HG02852 (cell line): ENCODE data around the gene IRF7.
A peak's percentile ranks its signal among the peaks of the same experiment; 100 is the strongest.
"Not testable (repeated sequence)": the region's sequence is repeated elsewhere in the genome, so short reads cannot be mapped to it uniquely, and the experiment has no call there.

ENCODE experiments used
- ATAC-seq: cut with Tn5 transposase; IDR thresholded peaks from one replicate; pipeline ENCODE4 v1.9.1; 2021; ENCODE audit warnings: mild to moderate bottlenecking, moderate library complexity; ENCODE audit not compliant: unreplicated experiment

IRF7 gene

DNA sequence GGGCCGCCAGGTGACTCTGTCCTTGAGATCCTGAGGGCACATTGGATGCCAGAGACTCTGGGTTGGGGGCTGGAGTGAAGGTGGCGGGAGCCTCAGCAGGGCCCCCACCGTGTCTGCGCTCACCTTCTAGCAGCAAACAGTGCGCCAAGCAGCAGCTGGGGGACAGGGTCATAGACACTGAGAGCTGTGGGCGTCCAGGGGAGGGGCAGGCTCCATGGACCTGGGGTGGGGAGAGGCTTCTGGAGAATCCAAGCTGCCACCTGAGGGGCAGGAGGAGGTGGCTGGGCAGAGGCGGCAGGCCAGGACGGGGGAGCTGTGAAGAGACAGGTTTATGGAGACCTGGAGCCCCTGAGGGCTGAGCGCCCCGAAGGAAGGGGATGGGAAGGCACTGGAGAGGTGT, 31.5 kb downstream of the IRF7 start:
- no peak for ATAC-seq

DNA sequence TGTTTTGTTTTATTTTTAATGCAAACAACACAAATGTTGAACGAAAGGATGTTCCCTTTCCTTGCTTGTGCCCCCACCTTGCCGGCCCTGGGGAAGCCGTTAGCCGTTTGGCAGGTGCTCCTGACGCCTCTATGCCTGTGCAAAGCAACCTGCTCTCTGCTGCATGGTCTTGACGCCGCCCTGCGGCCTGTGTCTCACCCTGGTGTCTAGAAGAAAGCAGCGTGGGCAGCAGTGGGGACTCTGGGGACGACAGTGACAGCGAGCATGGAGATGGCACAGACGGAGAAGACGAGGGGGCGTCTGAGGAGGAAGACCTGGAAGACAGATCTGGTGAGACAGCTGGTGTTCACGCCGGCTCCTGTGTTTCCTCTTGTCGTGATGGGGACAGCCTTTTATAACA, 34.0 kb downstream of the IRF7 start:
- no peak for ATAC-seq

DNA sequence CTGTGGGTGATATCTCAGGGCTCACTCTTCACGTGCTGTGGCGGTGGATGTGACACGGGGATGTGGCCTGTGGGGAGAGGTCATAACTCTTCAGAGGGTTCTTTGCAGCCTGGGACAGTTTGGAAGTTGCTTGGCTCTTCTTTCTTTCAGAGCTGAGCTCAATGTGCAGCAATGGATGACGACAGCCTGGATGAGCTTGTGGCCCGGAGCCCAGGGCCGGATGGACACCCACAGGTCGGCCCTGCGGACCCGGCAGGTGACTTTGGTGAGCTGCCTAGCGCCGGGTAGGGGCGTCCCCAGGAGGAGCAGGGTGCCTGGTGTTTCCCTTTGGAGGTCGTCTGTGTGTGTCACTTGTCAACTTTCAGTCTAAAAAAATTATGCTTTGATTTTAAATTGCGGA, 34.4 kb downstream of the IRF7 start:
- no peak for ATAC-seq

DNA sequence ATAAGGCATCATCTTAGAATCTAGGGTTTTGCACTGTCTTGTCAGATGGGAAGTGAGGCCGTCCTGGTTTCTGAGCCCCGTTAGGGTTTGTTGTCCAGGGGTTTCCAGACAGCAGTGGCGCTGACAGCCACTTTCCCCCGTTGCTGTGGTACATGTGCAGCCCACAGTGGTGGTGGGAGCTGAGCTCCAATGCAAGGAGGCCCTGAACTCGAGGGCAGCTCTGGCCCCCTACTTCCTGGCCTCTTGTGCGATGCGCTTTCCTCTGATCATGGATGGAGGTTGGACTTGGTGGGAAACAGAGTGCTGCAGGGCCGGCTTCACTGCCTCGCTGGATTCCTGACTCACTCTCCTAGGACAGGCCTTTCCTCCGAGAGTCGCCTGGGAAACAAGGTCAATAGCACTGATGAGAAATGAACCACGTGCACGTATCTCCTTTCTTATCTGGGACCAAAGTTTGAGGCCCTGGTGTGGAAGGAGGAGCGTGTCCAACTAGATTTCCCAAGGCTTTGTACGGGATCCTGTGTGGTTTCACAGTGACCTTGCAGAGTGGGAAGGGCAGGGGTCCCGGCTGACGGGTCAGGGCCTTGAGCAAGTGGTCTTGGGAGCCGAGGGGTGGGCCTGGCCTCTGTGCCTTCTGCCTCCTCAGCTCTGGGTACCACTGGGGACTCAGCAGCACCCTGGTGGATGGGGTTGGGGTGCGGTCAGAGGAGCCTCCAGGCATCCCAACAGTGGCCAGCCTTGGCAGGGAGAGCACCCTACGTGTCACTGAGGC, 35.7 kb downstream of the IRF7 start:
- ATAC-seq: no peak

- ATAC-seq: no peak
Observed at GRCh38 chr11:578276-579035, 37.3 kb downstream of the IRF7 start.

DNA sequence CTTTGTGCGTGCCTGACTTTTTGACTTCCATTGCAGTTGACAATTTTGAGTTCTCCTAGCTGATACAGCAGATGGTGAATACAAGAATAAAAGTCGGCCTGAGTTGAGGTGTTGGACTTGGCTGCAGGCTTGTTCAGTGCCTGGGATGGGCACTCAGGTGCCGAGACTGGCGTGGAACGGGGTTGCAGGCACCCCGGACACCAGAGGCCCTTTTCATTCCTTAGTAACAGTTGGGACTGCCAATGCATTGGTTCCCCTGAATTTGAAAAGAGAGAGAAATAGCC, 38.2 kb downstream of the IRF7 start:
- no peak for ATAC-seq

DNA sequence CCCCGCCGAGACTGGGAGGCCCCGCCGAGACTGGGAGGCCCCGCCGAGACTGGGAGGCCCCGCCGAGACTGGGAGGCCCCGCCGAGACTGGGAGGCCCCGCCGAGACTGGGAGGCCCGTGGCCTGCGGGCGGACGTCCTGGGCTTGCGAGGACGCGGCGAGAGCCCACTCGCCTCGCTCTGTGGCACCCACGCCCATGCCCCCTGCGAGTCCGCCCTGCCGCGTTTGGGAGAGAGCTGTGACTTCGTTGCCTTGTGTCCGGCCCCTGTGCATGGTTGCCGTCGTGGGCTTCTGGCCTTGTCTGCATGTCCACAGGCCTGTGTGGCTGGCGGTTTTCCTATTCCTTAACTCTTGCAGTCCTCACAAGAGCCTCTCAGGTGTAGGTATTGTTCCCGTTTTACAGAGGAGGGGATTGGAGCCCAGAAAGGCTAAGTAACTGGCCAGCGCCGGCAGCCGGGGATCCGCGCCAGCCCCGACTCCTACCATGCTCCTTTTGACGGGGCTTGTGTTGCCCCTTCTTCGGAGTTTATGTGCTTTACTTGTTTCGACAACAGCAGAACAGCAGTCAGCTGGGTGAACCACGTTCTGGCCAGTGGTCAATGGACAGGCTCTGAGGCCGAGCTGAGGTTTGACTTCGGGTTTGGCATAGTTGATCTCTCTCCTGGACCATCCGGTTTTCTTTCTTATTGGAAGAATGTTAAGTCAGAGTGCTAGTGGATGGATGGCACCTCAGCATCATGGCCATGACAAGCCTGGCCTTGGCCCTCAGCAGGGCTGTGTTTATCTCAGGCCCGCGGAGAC, 38.7 kb downstream of the IRF7 start:
- no peak for ATAC-seq

GRCh38 chr11:575996-576768, 39.6 kb downstream of the IRF7 start, which contains the start of gene PHRF1:
Gene PHRF1 (plus strand): TSS chr11:576470. CDS start chr11:581513, 5,043 bp downstream.
- ATAC-seq: peak; percentile 82

DNA sequence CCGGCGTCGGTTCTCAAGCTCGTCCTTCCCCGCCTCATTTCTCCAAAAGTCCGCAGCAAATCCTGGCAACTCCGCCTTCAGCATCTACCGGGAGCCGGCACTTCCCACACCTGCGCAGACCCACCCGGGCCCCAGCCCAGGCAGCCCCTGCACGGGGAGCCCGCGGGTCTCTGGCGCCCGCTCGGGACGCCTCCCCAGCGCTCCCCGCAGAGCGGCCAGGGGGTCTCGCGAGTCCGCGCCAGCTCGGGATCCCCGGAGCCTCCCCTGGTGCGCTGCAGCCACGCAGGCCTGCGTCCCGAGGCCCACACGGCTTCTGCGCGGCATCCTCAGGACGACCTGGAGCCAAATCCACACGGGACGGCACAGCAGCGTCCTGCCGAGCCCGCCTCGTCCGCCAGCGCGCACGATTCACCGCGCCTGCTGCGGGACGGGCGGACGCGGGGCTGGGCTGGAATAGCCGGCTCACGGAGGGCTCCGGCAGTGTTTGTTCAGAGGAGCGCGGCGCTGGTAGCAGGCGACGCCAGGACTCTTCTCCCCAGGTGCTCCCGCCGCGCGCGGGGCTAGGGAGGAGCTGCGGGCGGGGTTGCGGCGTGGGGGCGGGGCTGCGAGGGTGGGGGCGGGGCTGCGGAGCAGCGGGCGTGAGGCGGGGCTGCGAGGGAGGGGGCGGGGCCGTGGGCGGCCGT, 40.3 kb downstream of the IRF7 start:
- ATAC-seq: peak; percentile 29

- ATAC-seq: no peak
Observed at GRCh38 chr11:574632-575312, 41.0 kb downstream of the IRF7 start.

DNA sequence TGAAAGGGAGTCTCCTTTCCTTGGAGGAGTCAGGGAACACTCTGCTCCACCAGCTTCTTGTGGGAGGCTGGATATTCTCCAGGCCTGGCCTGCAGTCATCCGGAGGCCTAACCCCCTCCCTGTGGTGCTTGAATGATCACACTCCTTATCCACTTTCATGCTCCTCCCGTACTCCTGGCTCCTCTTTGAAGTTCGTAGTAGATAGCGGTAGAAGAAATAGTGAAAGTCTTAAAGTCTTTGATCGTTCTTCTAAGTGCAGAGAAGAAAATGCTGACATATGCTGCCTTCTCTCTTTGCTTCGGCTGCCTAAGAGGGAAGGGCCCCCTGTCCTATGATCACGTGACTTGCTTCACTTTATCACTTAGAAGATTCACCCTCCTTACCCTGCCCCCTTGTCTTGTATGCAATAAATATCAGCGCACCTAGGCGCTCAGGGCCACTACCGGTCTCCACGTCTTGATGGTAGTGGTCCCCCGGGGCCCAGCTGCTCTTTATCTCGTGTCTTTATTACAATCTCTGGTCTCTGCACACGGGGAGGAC, 41.6 kb downstream of the IRF7 start:
- ATAC-seq: not testable (repeated sequence)

GRCh38 chr11:573146-573759, 42.5 kb downstream of the IRF7 start:
- no peak for ATAC-seq

DNA sequence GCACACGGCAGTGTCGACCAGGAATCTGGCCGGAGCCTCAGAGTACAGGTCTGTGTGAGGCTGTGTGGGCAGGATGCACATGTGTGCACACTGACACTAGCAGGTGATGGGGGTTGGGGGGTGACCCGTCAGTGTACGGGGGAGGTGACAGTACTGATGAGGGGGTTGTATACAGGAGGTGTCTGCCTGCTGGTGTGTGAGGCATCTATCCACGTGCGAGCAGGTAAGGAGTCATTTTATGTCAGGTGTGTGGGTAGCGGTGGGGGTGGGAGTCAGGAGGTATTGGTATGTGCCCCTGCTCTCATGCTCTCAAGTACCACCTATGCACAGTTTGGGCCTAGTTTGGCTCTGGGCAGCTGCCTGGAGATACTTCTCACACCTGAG, 44.0 kb downstream of the IRF7 start:
- no peak for ATAC-seq

- no peak for ATAC-seq
Observed at GRCh38 chr11:569158-569885, 46.4 kb downstream of the IRF7 start.

DNA sequence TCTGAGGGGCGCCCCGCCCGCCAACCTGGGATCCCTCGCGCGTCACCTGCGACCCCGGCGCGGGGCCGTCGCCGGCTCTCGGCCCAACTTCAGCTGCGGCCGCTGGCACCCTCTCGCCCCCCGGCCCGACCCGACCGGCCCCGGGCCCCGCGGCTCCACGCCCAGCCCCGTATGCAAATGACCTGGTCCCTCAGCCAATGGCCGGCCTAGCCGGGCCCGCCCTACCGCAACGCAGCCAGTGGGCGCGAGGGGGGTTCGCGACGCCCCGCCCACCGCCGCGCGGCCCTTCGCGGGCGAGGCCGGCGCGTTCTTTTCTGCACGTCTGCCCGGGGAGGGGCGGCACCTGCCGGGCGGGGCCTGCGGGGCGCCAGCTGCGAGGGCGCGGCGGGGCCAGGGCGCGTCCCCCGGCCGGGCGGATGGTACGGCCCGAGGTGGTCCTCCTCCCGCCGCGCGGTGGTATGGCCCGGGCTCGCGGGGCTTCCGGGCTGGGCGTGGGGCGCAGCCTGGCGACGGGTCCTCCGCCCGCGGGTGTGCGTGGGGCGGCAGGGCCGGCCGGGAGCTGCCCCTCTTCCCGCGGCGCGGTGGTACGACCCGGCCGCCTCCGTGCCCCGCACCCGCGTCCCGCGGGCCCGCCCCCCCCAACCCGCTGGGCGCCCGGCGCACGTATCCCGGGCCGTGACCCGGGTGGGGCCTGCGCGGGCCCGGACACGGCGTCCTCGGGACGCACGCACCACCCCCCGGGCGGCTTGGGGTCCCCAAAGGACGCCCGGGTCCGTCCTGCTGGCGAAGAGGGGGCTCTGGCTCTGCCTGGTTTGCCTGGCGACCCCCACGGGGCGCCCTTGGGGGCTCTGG, 47.2 kb downstream of the IRF7 start:
- peak; percentile 82 for ATAC-seq

DNA sequence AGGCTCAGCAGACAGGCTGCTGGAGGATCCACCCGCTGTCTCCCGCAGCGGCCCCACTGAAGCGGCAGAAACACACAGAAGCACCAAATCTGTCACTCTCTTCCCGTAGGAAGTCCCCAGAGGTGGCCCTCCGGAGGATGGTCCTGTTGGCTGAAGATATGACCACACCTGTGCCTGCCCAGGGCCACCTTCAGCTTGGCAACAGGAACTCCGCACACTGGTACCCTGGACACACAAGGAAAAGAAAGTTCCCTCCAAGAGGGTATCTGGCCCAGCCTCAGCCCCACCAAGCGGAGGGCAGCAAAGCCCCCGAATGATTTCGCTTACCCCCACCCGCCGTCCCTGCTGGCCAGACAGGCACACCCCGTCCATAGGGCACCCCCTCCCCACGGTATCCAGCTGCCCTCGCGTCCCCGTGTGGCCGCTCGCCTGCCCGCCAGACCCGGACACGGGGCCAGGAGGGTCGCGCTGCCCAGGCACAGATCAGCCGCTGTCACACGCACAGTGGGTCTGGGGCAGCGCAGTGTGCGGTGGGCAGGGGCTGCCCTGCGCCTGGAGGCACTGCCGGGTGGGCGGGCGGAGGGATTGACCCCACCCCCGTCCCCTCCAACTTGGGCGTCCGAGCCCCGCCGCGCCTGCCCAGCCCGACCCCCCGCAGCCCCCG, 48.0 kb downstream of the IRF7 start:
- no peak for ATAC-seq

GRCh38 chr11:567011-567628, 48.6 kb downstream of the IRF7 start:
- ATAC-seq: no peak
